Stimulated activated CD8-positive, alpha-beta memory T cell treated with anti-CD3 and anti-CD28 coated beads, Interleukin-4, amount 100 ng/mL, for 4 hours (primary cell): ENCODE measurements around the gene ADIRF.
"Not testable (repeated sequence)": the region's sequence is repeated elsewhere in the genome, so short reads cannot be mapped to it uniquely, and the experiment has no call there.

Experiments
- DNase-seq, 2 donors: peaks; one replicate each; pipeline ENCODE4 v3.0.0-alpha.2; 2020; ENCODE audit warnings: low read depth in 2 of 2, low spot score in 1 of 2

The ADIRF gene

GRCh38 chr10:86976362-86977056, 8.2 kb downstream of the ADIRF start:
- DNase-seq: no peak

- DNase-seq: not testable (repeated sequence)
Measured at GRCh38 chr10:86978457-86978856, 10.2 kb downstream of the ADIRF start.

DNA sequence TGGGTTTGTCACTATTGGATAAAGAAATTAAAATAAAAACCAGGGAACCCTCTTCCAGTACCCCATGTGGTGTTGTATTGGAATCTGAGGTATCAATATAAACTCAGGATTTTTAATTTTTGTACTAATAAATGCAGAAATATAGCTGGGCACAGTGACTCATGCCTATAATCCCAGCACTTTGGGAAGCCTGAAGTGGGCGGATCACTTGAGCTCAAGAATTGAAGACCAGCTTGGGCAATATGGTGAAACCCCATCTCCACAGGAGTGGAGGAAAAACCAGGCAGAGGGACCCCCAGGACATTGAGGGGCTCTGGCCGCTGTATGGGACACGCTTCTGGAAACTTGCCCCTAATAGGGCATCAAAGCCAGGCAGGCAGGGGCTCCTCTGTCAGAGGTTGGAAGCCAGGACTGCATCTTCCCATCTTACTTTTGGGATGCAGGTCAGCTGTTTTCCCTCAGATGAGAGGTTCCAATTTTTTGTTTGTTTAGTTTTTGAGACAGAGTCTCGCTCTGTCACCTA, 11.1 kb downstream of the ADIRF start:
- no peak for DNase-seq

DNA sequence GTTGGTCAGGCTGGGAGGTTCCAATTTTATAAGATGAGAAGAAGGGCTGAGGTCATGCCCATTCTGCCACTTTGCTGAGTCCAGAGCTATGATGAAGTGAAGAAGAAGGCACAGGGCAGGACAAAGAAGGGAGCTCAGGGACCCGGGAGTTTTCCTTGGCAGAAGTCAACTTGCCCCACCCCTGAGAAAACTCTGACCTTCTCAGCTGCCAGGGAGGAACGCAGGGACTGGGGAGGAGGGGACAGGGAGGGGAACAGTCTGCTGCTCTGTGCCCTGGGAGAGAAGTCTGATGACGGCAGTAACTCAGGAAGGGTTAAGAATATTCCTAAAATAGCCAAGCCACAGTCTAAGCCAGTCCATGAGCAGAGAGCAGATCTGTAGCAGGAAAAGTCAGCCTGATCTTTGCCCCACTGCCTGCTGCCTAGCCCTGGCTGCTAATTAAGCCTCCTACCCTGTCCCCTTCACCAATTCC, 11.7 kb downstream of the ADIRF start:
- DNase-seq: no peak

DNA sequence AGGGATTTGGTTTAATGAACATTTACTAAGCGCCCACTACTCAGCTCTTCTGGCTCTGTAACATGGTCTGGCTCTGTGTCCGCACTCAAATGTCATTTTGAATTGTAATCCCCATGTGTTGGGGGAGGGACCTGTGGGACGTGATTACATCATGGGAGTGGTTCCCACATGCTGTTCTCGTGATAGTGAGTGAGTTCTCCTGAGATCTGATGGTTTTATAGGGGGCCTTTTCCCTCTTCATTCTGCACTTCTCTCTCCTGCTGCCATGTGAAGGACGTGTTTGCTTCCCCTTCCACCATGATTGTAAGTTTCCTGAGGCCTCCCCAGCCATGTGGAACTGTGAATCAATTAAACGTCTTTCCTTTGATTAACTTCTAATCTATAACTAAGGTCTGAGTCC, 12.7 kb downstream of the ADIRF start:
- not testable (repeated sequence) for DNase-seq

DNA sequence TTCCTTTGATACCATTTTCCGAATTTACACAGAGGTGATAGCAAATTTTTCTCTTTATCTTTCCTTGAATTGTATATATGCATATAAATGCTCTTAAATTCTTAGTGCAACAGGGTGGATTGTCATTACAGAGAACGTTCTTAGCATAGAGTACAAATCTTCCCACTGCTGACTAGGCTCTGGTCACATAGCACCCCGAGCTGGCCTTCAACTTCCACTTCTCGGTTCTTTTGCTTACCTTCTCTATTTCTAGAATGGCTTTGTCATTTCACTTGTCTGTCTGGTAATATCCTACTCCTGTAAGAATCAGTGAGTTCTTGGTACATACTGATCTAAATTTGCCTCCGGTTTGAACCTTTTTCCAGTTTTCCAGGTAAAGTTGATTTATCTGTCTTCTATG, 13.4 kb downstream of the ADIRF start:
- no peak for DNase-seq

DNA sequence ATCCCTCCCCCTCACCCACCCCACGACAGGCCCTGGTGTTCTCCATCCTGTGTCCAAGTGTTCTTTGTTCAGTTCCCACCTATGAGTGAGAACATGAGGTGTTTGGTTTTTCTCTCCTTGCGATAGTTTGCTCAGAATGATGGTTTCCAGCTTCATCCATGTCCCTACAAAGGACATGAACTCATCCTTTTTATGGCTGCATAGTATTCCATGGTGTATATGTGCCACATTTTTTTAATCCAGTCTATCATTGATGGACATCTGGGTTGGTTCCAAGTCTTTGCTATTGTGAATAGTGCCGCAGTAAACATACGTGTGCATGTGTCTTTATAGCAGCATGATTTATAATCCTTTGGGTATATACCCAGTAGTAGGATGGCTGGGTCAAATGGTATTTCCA, 16.2 kb downstream of the ADIRF start:
- DNase-seq: not testable (repeated sequence)

GRCh38 chr10:86988520-86988919, 20.2 kb downstream of the ADIRF start:
- DNase-seq: no peak

GRCh38 chr10:86991362-86991761, 23.1 kb downstream of the ADIRF start:
- DNase-seq: not testable (repeated sequence)

DNA sequence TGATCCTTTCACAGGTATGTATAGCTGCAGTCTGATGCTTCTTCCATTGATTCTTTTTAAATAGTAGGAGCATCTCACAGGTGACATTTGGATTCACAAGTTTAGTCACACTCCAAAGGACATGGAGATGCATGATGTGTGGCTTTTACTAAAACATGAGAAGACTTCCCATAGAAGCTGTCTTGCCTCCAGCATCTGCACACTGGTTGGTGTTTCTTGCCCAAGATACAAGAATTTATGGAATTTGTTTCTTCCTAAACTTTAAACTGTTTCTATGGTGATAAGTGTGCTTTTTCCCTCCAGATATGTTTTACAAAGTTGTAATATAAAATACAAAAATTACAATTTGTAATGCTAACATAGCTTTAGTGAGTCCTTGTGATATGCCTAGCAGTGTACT, 24.2 kb downstream of the ADIRF start:
- DNase-seq: no peak

DNA sequence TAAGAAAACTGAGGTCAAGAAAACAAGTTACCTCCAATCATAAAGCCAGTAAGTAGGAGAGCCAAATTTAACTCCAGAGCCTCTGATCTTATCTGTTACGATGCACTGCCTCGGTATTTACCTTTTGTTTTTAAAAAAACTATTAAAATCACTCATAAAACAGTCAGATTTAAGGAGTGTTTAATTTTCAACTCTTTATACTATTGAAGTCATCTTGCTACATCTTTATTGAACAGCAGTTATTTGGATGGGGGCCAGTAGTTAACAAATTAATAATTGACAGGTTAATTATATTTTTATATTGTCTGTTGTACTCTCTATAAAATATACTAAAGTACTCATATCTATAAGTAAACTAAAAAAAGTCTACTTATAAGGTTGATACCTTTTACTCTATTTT, 24.6 kb downstream of the ADIRF start:
- no peak for DNase-seq

DNA sequence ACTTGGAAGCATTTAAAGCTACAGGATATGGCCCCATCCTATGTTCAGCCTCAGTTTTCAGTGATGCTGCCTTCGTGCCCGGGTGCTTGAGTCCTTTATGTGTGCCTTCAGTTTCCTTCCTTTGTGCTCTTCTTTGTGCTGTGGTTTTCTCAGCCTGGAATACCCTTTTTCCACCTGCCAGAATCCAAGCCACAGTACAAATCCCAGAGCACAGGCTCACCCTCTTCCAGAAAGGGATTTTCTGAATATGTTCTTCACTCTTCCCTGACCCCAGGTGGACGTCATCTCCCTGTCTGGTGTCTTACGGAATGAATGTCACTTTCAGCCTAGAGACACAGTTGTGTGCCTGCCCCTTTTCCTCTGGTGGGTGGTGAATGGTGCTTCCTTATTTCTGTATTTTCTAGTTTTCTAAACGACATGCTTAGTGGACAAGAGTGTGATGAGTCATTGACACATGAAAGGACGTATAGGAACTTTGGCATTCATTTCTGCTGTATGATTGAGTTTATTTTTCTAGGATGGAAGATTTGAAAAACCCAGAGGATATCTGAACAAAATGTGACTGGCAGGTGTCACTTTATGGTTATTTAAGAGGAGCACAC, 31.6 kb downstream of the ADIRF start:
- not testable (repeated sequence) for DNase-seq

DNA sequence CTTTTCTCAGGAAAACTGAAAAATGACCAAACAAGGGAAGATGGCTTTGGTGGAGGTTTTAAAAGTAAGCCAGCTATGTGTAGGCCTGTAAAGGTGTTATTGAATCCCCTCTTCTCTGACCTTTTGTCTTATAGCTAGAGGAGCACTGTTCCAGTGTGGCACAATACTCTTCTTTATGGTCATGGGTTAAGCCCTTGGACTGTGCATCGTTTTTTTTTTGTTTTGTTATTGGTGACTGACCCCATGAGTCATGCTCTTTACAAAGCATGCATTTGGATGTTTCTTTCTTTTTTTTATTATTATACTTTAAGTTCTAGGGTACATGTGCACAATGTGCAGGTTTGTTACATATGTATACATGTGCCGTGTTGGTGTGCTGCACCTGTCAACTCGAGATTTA, 32.2 kb downstream of the ADIRF start:
- no peak for DNase-seq

DNA sequence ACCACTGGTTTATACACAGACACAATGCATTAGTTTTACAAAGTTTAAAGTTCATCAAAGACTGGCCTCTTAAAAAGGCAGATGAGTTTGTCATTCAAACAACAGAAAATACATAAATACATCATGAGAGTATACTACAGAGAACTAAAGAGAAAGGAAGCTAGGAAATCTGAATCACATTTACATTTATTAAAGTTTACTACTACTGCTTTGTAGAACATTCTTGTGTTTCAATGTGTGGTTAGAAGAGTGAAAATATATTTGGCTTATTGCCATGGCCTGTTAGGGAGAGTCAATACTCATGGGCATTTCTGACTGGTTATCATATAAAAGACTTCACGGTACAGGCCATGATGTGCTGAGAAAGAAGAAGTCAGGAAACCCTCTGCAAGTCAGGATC, 38.8 kb downstream of the ADIRF start:
- DNase-seq: not testable (repeated sequence)

GRCh38 chr10:87007674-87008073, 39.4 kb downstream of the ADIRF start:
- not testable (repeated sequence) for DNase-seq

DNA sequence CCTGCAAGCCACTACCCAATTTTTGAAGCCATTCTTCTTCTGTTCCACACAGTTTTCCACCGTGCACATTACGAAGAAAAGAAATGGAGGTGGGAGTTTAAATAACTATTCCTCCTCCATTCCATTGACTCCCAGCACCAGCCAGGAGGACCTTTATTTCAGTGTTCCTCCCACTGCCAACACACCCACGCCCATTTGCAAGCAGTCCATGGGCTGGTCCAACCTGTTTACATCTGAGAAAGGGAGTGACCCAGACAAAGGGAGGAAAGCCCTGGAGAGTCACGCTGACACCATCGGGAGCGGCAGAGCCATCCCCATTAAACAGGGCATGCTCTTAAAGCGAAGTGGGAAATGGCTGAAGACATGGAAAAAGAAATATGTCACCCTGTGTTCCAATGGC, 40.0 kb downstream of the ADIRF start:
- not testable (repeated sequence) for DNase-seq

DNA sequence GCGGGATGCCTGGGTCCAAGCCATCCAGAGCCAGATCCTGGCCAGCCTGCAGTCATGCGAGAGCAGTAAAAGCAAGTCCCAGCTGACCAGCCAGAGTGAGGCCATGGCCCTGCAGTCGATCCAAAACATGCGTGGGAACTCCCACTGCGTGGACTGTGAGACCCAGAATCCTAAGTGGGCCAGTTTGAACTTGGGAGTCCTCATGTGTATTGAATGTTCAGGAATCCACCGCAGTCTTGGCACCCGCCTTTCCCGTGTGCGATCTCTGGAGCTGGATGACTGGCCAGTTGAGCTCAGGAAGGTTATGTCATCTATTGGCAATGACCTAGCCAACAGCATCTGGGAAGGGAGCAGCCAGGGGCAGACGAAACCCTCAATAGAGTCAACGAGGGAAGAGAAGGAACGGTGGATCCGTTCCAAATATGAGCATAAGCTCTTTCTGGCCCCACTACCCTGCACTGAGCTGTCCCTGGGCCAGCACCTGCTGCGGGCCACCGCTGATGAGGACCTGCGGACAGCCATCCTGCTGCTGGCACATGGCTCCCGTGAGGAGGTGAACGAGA, 40.9 kb downstream of the ADIRF start:
- DNase-seq: not testable (repeated sequence)

- DNase-seq: not testable (repeated sequence)
Measured at GRCh38 chr10:87013528-87013927, 45.2 kb downstream of the ADIRF start.

- DNase-seq: not testable (repeated sequence)
Measured at GRCh38 chr10:87014986-87015716, 46.9 kb downstream of the ADIRF start.

- not testable (repeated sequence) for DNase-seq
Measured at GRCh38 chr10:87018127-87018526, 49.8 kb downstream of the ADIRF start.

- DNase-seq: not testable (repeated sequence)
Measured at GRCh38 chr10:87019066-87019465, 50.8 kb downstream of the ADIRF start.
